GM12872 (cell line): ENCODE data around the gene ADAMTSL3.

ENCODE experiments used
- CTCF ChIP-seq: IDR thresholded peaks from 3 replicates; pipeline ENCODE4 v1.5.1; 2011; ENCODE audit warnings: low read depth, mild to moderate bottlenecking, low read length, moderate library complexity; ENCODE audit not compliant: insufficient read depth

ADAMTSL3 gene

GRCh38 chr15:83835479-83835878, 181.6 kb downstream of the ADAMTSL3 start:
- no peak for TF ChIP-seq CTCF

DNA sequence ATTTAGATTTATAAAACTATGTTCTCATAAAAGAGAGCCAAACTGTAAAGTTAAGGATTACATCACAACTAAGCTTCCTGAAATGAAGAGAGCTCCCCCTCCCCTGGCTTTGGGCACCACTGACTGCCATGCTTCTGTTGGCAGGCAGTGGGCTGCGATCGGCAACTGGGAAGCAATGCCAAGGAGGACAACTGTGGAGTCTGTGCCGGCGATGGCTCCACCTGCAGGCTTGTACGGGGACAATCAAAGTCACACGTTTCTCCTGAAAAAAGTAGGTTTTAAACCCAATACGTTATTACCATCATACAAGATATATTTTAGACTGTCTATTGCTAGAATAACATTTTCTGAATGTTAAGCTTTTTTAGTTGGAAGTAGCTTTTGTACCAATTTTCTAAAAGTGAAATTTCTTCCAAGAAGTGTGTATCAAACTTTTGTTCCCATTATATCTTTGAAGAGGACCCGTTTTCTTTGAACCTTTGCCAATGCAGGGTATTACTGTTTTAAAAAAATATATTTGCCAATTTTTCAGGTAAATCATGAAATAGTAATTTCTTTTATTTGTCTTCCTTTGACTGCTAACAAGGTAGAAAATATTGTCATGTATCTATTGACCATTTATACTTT, 184.1 kb downstream of the ADAMTSL3 start:
- TF ChIP-seq CTCF = peak; percentile 47

DNA sequence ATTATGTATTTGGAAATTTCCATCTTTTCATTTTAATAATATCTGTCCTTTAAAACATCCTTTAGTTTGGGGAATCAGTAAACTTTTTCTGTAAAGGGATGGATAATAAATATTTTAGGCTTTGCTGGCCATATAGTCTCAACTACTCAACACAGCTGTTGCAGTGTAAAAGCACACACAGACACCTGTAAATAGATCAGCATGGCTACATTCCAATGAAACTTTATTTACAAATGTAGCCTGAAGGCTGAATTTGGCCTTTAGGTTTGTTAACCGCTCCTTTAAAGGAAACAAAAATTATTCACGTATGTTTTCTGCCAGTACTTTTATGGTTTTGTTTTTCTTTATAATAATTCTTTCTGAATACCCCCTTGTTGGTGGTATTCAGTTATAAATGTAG, 184.8 kb downstream of the ADAMTSL3 start:
- no peak for TF ChIP-seq CTCF

DNA sequence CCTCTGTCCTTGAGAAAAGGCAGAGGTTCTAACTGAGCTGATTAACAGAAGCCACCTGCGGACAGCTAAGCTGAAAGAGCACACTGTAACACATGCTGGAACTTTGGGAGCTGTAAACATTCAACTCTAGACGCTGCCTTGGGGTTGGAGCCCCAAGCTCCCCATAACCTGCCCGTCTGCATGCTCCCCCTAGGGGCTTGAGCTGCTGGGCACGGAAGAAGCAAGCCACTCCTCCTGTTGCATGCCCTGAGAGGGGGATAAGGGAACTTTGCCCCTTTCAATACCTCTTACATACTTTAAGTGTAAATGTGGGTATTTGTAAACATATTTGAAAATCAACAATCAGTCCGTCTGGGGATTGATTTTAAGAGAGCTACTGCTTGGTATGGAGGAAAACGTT, 188.4 kb downstream of the ADAMTSL3 start:
- TF ChIP-seq CTCF = no peak

DNA sequence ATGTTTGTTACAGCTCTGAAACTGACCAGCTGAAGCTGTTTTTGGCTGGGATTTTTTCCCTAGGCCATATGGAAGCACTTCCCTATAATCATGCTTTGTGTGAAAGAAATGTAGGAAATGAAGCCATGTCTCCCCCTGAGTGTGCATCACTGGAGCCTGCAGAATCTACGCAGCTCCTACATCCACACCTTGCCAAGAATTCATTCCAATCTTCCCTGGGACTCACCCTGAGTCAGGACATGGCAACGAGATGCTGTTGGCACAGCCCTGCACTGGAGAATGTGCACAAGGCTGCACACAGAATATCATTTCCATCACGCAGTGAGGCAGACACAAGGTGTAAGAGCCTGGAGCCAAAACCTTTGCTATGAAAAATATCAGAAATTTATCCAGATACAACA, 189.5 kb downstream of the ADAMTSL3 start:
- no peak for TF ChIP-seq CTCF

- no peak for TF ChIP-seq CTCF
Measured at GRCh38 chr15:83844742-83845141, 190.8 kb downstream of the ADAMTSL3 start.

GRCh38 chr15:83845230-83845629, 191.3 kb downstream of the ADAMTSL3 start:
- no peak for TF ChIP-seq CTCF

GRCh38 chr15:83846847-83847246, 192.9 kb downstream of the ADAMTSL3 start:
- TF ChIP-seq CTCF = no peak
